Stimulated activated CD8-positive, alpha-beta memory T cell treated with anti-CD3 and anti-CD28 coated beads, Interleukin-15, amount 100 ng/mL, for 1 hour (primary cell): ENCODE data around the gene ZNF280A.

Experiments
- DNase-seq: peaks from one replicate; pipeline ENCODE4 v3.0.0-alpha.2; 2020; ENCODE audit warnings: low read depth

ZNF280A gene, protein sequence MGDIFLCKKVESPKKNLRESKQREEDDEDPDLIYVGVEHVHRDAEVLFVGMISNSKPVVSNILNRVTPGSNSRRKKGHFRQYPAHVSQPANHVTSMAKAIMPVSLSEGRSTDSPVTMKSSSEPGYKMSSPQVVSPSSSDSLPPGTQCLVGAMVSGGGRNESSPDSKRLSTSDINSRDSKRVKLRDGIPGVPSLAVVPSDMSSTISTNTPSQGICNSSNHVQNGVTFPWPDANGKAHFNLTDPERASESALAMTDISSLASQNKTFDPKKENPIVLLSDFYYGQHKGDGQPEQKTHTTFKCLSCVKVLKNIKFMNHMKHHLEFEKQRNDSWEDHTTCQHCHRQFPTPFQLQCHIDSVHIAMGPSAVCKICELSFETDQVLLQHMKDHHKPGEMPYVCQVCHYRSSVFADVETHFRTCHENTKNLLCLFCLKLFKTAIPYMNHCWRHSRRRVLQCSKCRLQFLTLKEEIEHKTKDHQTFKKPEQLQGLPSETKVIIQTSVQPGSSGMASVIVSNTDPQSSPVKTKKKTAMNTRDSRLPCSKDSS

DNA sequence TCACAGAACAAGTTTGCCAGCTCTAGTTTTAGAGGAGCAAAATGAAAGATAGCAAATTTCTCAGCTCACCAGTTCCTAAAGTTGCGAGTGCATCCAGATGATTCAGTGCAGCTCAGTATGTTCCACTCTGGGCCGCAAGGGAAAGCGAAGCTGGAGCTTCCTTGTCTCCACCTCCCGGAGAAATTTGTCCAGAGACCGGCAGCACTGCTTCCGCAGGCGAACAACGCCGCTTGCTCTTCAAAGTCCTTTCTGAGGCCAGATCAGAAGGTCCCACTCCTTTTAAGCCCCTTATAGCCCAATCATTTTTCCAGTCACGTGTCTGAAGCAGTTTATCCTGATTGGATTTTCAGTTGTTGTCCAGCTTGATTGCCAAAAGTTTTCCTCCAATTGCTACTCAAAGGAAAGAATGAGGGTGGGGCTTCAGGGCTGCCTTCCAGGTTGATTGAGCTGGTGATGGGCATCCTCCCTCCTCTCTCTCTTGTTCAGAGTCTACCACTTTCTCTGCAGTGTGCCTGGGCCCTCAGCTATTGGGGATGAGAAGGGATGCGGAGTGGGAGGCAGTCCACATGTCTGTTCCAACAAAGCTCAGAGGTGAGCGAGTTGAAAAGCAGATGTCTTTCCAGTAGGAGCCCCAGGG, at the start of gene ZNF280A:
TSS of gene ZNF280A (minus strand) at position 251 of the 637 bp plus-strand sequence. CDS start 4,640 bp downstream, outside the sequence.
- no peak for DNase-seq

DNA sequence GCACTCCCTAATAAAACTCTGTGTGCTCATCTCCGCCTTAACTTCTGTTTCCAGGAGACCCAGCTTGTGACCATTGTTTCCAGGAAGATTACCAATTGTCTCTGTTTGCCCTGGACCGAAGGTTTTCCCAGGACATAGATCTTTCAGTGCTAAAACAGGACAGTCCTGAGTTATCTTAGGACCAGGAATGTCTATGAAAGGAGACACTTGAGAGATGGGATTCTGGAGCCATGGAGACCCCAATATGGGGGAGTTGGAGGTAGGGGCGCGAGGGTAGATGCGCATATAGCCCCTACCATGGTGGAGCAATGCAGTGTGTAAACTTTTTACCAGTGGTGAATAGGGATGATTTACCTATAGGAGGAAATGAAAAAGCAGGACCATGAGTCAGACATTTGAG, 49.1 kb upstream of the ZNF280A start:
- no peak for DNase-seq

DNA sequence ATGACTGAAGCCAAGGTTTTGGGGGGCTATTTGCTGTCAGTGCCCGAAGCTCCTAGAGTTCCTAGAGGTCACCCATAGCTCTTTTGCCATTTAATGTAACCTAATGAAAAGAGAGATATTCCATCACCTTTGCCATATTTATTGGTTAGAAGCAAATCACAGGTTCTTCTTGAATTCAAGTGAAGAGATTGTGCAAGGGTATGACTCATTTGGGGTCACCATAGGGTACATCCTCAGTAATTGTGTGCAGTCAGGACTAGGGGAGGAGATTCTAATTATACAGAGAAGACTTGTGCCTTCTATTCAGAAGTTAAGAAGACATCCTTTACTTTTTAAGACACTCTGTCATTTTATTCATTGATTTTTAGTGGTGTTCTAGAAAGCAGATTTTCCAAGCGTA, 45.9 kb upstream of the ZNF280A start:
- no peak for DNase-seq

DNA sequence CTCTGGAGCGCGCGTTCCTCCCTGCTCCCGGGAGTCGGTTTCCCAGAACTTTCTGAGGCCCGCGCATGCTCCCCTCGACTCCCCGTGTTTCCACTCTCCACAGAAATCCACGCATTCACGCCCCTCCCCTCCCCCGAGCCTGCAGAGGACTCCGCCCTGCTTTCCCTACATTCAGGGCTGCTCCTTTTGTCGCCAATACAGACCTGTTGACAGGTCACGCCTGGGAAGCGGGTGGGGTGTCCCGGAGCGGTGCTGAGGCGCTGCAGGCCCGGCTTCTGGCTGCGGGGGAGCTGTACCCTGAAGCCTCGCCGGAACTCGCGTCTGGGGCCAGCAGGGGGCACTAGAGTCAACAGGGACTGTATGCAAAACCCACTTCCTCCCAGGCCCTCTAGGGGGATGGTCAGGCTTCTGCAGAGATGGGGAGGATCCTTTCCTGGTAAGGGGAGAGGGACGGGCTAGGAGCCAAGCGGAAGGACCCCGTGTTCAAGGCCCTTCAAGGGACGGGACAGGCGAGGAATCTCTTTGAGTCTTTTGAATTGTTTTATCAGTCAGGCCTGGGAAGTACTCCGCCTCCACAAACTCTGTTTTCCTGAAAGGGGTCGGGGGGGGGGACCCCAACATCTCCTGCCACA, 39.0 kb upstream of the ZNF280A start, which contains the start of gene PRAME:
TSS of gene PRAME (minus strand) at position 294 of the 632 bp plus-strand sequence. CDS start 2,433 bp downstream, outside the sequence.
- DNase-seq, result peak; percentile 28

DNA sequence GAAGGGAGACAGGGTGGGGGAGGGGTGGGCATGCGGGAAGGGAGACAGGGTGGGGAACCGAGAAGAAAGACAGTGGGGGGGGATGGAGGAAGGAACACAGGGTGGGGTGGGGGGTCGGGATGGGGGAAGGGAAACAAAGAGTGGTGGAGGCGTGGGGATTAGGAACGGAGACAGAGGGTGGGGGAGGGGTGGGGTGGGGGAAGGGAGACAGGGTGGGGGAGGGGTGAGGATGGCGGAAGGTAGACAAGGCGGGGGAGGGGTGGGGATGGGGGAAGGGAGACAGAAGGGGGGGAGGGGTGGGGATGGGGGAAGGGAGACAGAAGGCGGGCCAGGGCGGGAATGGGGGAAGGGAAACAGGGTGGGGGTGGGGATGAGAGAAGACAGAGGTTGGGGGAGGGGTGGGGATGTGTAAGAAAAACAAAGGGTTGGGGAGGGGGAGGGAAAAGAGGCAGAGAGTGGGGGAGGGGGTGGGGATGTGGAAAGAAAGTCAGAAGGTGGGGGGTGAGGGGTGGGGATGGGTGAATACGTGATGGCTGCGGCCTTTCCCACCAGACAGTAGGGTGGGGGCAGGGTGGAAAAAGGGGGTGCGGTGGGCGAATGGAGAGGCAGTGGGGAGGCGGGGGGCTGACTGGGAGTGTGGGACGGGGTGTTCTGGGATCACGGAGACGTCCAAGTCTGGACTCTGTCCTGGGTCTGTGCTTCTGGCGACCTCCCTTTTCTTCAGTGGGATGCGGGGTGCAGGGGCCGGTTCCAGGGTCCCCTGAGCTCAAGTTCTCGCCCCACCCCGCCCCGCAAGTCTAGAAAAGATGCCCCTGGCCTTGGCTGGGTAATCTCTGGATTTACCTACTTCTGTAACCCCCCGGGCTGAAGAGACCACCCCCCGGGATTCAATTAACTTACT, 38.3 kb upstream of the ZNF280A start:
- DNase-seq, result no peak

DNA sequence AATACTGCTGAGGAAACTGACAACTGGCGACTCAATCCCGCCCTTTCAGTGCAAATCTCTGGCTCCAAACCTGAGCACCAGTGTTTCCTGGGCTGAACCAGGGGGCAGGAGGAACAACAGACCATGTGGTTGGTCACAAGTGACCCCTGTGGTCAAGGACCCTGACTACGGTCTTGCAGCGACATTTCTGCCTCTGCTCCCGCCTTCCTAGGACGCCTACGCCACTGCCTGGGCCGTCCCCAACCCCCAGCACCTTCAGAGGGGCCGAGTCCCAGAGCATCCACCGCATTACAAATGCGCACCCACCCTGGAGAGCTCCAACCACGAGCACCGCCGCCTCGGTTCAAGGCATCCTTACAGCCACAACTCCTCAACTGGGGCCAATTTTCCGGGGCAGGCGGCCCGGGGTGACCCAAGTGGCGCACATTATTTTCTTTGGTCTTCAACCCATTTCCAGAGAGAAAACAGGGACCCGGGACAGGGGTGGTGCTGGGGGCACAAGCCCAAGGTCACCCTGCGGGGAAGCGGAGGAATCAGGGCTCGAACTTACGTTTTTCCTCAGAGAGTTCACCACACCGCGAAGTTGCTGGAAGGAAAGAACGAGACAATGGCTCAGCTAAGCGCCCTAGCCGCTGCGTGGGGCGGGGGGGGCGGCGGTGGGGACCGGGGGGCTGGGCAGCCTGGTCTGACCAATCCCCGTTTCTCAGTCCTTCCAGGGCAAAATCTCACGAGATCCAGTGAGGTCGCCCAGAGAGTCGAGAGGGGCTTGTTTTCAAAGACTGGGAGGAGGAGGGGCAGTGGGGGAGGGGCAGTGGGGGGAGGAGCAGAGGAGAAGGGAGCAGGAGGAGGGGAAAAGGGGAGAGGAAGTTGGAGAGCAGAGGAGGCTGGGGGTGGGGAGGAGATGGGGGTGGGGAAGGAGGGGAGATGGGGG, 37.2 kb upstream of the ZNF280A start:
- DNase-seq, result no peak

DNA sequence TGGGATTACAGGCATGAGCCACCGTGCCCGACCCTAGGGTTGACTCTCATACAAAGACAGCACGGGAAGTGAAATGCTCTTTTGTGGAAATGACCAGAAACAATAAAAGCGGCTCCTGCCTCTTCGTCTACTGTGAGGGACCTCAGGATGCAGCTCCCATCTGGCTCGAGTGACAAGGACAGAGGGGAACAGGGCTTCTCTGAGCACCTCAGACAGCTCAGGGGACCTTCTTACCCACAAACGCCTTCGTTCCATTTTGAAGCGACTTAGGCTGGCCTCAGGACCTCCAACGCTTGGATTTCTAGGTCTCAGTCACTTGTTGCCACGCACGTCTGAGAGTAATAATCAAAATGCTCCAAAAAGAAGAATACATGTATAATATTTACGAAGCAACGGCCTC, 36.5 kb upstream of the ZNF280A start:
- DNase-seq, result no peak

DNA sequence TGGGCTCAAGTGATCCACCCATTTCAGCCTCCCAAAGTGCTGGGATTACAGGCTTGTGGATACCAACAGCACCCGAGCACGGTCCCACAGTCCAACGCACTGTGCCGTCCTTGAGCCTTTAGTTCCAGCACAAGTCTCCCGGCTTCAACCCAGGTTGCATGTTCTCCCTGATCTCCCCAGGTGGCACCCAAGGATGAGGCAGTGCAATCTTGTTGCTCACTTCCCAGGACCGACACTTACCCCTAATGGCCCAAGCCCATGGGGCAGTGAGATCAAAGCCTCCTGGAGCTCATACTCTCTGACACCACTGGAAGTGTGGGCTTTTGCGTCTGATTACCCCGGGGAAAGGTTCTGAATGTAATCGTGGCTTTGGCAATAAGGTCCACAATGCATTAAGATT, 35.5 kb upstream of the ZNF280A start:
- no peak for DNase-seq

DNA sequence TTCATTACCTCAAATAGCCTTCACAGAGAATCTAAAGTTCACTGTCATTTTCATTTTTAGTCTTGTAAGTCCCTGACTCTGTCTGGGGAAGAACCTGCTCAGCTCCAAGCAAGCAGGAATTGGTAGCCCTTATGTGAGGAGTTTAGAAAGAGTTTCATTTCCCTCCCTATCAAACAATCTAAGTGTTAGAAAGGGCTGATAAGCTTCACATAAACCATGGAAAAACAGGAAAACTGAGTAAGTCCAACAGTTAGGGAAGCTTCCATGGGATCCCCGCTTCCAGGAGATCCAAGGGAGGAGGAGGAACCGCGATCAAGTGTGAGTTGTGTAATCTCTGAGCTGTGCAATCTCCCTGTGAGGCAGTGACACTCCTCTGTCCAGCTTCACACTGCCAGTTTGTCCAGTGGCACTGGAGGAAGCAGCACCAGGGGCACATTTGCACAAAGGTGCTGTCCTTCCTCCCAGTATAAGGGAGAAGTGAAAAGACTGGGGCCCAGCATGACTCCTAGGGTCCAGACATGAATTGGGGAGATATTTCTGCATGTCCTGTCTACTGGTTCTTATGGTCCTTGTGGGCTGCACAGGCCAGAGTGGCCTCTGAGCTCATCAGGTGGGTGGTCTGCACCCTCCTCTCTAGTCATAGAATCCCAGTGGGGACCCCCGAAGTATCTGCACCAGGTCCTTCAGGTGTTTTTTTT, 34.7 kb upstream of the ZNF280A start:
- no peak for DNase-seq

DNA sequence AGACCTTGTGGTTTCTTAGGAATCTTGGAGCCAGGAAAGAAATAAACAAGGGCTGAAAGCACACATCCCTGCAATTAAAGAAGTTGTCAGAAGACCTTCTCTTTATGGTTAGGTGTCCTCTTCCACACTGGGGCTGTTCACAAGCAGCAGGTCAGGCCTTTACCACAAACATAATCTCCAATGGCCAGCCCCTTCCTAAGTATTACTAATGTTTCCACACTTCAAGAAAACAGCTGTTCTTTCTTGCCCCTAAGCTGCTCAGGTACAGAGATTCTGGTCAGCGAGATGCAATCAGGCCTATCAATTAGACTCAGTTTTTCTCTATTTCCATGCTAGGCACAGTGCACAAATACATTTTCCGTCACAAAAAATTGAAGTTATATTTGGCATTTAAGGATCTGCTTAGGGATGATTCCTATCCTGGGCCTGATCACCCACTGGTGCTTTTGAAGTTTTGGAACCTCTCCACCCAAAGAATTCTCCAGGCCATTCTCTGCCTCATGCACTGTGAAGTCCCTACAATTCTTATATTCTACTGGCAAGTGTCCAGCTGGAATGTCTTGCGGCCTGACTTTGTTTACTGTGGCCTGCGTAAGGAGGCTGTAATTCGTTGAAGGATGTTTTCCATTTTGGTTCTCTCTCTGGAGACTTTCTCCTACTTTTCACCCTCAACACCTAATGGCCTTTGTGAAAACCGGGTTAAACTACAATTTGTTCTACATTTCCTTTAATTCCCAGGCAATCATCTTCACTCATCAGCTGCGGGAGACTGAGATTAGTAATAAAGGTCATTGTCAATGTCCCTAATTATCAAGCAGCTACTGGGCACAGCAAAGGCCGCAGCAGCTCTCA, 33.9 kb upstream of the ZNF280A start:
- no peak for DNase-seq

DNA sequence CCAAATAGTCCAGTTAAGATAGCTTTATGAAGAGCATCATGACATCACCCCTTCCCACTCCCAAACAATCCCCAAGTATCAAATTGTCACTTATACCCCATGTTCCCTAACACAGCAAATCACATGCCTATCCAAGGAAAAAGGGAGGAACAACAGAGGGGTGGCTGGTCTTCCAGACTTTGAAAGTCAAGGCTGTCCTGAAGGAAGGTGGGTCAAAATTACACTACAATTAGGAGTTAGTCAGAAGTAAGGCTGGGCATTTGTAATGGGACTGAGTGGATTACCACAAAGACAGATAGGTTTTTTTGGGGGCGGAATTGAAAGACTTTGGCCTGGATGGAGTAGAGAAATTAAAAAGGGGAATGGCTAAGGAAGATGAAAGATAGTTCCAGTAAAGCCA, 33.1 kb upstream of the ZNF280A start:
- no peak for DNase-seq

DNA sequence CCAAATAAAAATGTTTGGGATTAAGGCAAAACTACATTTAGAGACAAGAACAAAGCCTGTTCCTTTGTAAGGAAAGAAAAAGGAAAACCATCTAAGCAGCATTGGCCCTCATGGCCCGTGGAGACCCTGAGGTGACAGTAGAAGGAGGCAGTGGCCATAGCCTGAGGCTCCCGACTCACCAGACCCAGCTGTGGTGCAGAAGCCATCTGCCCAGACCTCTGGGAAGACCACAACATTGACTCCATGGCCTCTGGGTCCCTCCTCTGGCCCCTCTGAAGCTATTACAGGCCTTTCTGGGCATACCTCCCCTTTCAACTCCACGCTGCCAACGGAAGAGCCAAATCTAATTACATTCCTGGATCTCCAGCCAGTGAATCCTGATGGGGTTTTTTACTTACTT, 32.6 kb upstream of the ZNF280A start:
- DNase-seq, result no peak

DNA sequence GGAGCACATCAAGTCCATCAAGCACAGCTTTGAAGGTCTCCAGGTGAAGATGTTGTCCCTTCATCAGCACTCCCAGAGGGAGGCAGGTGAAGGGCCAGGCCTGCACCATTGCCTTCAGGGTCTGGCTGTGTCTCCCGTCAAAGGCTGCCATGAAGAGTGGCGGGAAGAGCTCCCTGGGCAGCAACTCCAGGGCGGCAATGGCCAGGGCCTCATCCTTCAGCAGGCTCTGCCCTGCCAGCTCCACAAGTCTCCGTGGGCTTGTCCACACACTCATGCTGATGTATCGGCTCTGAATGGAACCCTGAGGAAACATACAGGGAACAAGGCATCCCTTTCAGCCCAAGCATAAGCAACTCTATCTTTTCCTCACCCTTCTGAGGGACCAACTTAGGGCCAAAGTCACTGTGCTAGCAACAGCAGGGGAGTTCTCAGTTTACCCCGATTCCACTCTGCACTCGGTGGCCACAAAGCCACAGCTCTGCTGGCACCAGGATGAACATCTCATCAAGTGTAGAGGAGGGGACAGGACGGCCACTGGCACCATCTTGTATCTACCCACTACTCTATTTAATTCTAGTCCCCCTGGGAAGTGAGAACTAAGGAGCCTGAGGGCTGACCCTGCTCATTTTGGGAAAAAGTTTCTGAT, 30.8 kb upstream of the ZNF280A start:
- DNase-seq, result no peak

DNA sequence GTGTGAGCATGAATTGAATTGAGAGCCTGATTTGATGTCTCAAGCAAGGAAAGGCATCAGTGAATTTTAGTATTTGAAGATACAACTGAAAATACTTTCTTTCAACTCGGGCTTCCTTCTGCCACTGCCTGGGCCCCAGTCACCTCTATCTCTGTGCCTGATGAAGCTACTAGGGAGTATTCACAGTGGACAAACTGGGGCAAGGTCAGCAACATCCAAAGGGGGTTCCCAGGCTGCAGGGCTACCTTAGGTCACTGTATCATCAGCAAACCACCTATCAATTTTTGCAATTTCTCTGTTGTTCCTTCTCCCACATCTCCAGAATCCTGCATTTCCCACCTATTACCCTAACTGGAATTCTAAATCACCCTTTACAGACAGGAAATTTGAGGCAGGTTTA, 28.8 kb upstream of the ZNF280A start:
- DNase-seq, result no peak

DNA sequence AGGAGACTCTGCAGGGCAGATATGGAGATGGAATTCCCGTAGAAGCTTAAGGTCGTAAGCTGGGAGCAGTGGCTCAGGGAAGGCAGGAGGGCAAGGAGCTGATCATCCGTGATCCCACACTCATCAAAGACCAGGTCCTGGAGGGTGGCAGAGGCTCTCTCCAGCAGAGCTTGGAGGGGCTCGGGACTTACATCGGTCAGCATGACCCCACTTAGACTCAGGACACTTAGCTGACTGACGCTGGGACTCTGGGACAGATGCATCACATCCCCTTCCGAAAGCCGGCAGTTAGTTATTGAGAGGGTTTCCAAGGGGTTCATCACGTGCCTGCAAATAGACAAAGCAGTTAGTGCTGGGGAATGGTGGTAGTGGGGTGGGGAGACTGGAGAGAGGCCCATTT, 28.2 kb upstream of the ZNF280A start:
- no peak for DNase-seq

DNA sequence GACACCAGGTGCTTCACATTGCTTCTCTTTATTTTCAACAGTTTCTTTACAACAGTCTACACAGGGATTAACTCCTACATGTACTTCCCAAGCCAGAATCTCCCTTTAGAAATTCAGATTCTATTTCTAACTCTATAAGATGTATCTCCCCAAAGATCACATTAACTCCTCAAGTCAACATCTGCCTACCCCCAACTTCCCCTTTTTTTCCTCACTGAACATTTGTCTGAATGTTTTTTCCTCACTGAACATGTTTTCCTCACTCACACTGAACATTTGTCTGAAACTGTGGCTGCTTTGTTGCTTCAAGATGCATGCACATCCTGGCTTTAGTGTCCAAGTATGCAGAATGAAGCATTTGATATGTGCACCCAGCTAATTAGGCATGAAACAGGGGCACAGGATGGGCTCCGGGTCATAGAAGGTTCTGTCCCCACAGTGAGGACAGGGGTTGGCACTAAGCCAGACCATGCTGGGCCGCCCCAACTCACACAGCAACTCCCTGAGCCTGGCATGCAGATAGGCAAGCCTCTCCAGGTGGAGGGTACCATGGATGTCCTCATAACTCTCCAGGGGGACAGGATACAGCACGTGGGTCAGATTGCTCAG, 27.7 kb upstream of the ZNF280A start:
- DNase-seq, result no peak

DNA sequence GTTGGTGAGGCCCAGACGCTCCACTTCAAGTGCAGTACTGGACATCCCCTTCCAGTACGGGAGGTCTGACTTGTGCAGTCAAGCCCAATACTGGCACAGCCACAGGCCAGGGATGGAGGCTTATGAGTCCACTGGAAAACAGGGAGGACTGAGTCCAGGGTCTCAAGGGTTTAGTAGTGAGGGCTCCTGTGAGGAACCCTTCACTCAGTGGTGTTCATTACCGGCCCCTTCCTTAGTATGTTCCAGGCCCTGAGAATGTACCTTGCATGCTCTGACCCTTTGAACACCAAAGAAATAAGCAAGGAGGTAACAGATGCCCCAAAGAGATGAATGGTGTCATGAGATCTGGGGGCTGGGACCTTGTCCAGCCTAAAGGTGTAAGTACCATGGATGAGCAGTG, 27.2 kb upstream of the ZNF280A start:
- no peak for DNase-seq

DNA sequence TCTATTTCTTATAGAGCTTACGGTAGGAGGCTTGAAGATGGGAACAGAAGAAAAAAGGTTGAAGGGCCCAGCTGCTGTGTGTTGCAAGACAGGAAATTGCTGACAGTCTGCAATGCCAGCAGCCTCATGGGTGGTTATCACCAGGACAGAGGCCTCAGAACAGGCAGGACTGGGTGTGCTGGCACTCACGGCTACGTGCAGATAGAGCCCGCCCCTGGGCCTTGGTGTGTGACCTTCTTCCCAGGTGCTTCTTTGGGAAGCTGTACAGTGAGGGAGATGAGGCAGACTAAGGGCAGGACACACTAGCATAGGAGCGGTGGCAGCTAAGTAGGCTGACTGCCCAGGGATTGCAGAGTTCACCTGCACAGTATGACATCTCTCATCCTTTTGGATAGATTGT, 26.4 kb upstream of the ZNF280A start:
- no peak for DNase-seq
